BLaER1 (cell line): ENCODE data around the gene SGMS1.

Experiments used
- H3K27ac ChIP-seq: shearing (Covaris generic); formaldehyde crosslinking; 2 replicates; pipeline ENCODE4 v1.8.1; 2022
- H3K27me3 ChIP-seq: shearing (Covaris generic); formaldehyde crosslinking; 2 replicates; pipeline ENCODE4 v1.8.1; 2022
- H3K36me3 ChIP-seq: shearing (Covaris generic); formaldehyde crosslinking; 2 replicates; pipeline ENCODE4 v1.8.1; 2022
- H3K4me1 ChIP-seq: shearing (Covaris generic); formaldehyde crosslinking; 2 replicates; pipeline ENCODE4 v1.8.1; 2022
- H3K4me2 ChIP-seq: shearing (Covaris generic); formaldehyde crosslinking; 2 replicates; pipeline ENCODE4 v1.8.1; 2022
- H3K4me3 ChIP-seq: shearing (Covaris generic); formaldehyde crosslinking; 2 replicates; pipeline ENCODE4 v1.8.1; 2022
- H3K9ac ChIP-seq: shearing (Covaris generic); formaldehyde crosslinking; 2 replicates; pipeline ENCODE4 v1.8.1; 2022
- H3K9me3 ChIP-seq: shearing (Covaris generic); formaldehyde crosslinking; 2 replicates; pipeline ENCODE4 v1.8.1; 2022
- H4K20me1 ChIP-seq: shearing (Covaris generic); formaldehyde crosslinking; 2 replicates; pipeline ENCODE4 v1.8.1; 2022
- Cebpa-rat ChIP-seq: shearing (Covaris generic); IDR thresholded peaks from 2 replicates; pipeline ENCODE4 v1.8.1; 2022

Gene SGMS1

GRCh38 chr10:50561816-50562215, 61.9 kb downstream of the SGMS1 start:
- H3K9ac ChIP-seq, result no peak overlapping the region
- H3K4me3 ChIP-seq, result no peak overlapping the region
- no peaks in the 10 kb centered on the region for H3K9me3 ChIP-seq
- no peaks in the 10 kb centered on the region for H3K27me3 ChIP-seq
- peaks cover 9% of the 10 kb centered on the region for H3K4me1 ChIP-seq
- H3K36me3 ChIP-seq, result no peaks in the 10 kb centered on the region
- H3K27ac ChIP-seq, result no peak overlapping the region
- no peak for TF ChIP-seq Cebpa-rat
- H4K20me1 ChIP-seq, result 0 out of 2 replicates have a peak, but pooled peaks cover 5% of the 10 kb centered on the region
- H3K4me2 ChIP-seq, result no peak overlapping the region

- TF ChIP-seq Cebpa-rat, result no peak
Observed at GRCh38 chr10:50561266-50561665, 62.5 kb downstream of the SGMS1 start.

GRCh38 chr10:50560370-50560769, 63.4 kb downstream of the SGMS1 start:
- no peak overlapping the region for H3K4me2 ChIP-seq
- no peak for TF ChIP-seq Cebpa-rat
- peaks cover 24% of the 10 kb centered on the region for H3K4me1 ChIP-seq
- H3K27me3 ChIP-seq, result no peaks in the 10 kb centered on the region
- no peak overlapping the region for H3K9ac ChIP-seq
- H3K9me3 ChIP-seq, result no peaks in the 10 kb centered on the region
- no peaks in the 10 kb centered on the region for H3K36me3 ChIP-seq
- no peak overlapping the region for H3K27ac ChIP-seq
- H4K20me1 ChIP-seq, result 0 out of 2 replicates have a peak, but pooled peaks cover 6% of the 10 kb centered on the region
- H3K4me3 ChIP-seq, result no peak overlapping the region

More at GRCh38 chr10:50561266-50561665, 62.5 kb downstream of the SGMS1 start:
- Histone ChIP-seq H3K9ac (no peak overlapping the region), H3K27ac (no peak overlapping the region), H3K36me3 (no peaks in the 10 kb centered on the region), H3K4me2 (no peak overlapping the region), H4K20me1 (0 out of 2 replicates have a peak, but pooled peaks cover 6% of the 10 kb centered on the region), H3K9me3 (no peaks in the 10 kb centered on the region), H3K4me1 (peaks cover 15% of the 10 kb centered on the region), H3K4me3 (no peak overlapping the region), H3K27me3 (no peaks in the 10 kb centered on the region)

GRCh38 chr10:50558371-50558770, 65.4 kb downstream of the SGMS1 start:
- 0 out of 2 replicates have a peak, but pooled peaks cover 6% of the 10 kb centered on the region for H4K20me1 ChIP-seq
- no peaks in the 10 kb centered on the region for H3K36me3 ChIP-seq
- no peak overlapping the region for H3K4me2 ChIP-seq
- H3K27ac ChIP-seq, result no peak overlapping the region
- no peaks in the 10 kb centered on the region for H3K9me3 ChIP-seq
- no peak for TF ChIP-seq Cebpa-rat
- no peaks in the 10 kb centered on the region for H3K27me3 ChIP-seq
- peaks cover 44% of the 10 kb centered on the region for H3K4me1 ChIP-seq
- no peak overlapping the region for H3K9ac ChIP-seq
- H3K4me3 ChIP-seq, result no peak overlapping the region

DNA sequence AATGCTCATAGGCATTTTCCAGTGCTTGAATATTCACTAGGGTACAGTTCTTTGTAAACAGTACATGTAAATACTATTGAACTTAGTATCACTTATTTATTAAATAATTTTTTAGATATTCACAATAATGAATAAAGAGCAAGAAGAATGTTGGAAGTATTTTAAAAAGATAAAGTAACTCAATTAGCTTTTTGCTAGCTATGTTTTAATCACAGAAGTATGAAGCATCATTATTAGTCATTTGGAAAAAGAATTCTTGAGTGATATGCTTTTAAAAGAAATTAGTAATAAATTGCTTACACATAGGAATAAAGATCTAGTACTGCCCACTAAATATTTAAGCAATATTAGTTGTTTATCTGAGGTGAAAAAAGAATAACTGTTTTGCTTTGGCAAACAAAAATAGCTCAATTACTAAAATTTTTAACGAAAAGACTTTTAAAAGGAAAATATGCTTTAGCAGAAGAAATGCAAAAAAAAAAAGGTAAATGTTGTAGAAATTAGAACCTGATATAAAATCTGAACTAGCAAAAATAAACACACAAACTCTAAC, 66.5 kb downstream of the SGMS1 start:
- no peak overlapping the region for H3K4me2 ChIP-seq
- H3K4me1 ChIP-seq, result peaks cover 54% of the 10 kb centered on the region

GRCh38 chr10:50556237-50557120, 67.3 kb downstream of the SGMS1 start:
- no peaks in the 10 kb centered on the region for H3K27me3 ChIP-seq
- H3K4me3 ChIP-seq, result no peak overlapping the region
- peak overlapping the region; percentile 79 for H3K4me2 ChIP-seq
- H3K36me3 ChIP-seq, result no peaks in the 10 kb centered on the region
- 0 out of 2 replicates have a peak, but pooled peaks cover 6% of the 10 kb centered on the region for H4K20me1 ChIP-seq
- H3K9me3 ChIP-seq, result no peaks in the 10 kb centered on the region
- peak overlapping the region; percentile 62 for H3K27ac ChIP-seq
- 0 out of 2 replicates have a peak overlapping the region, but pooled peaks have one; percentile 48 for H3K9ac ChIP-seq
- H3K4me1 ChIP-seq, result peaks cover 54% of the 10 kb centered on the region
- no peak for TF ChIP-seq Cebpa-rat

More for the DNA sequence above, 66.5 kb downstream of the SGMS1 start:
- H3K36me3 ChIP-seq, result no peaks in the 10 kb centered on the region
- no peaks in the 10 kb centered on the region for H3K27me3 ChIP-seq
- H3K4me3 ChIP-seq, result no peak overlapping the region
- H3K27ac ChIP-seq, result no peak overlapping the region
- H3K9ac ChIP-seq, result no peak overlapping the region
- TF ChIP-seq Cebpa-rat, result no peak
- H4K20me1 ChIP-seq, result 0 out of 2 replicates have a peak, but pooled peaks cover 6% of the 10 kb centered on the region
- no peaks in the 10 kb centered on the region for H3K9me3 ChIP-seq

DNA sequence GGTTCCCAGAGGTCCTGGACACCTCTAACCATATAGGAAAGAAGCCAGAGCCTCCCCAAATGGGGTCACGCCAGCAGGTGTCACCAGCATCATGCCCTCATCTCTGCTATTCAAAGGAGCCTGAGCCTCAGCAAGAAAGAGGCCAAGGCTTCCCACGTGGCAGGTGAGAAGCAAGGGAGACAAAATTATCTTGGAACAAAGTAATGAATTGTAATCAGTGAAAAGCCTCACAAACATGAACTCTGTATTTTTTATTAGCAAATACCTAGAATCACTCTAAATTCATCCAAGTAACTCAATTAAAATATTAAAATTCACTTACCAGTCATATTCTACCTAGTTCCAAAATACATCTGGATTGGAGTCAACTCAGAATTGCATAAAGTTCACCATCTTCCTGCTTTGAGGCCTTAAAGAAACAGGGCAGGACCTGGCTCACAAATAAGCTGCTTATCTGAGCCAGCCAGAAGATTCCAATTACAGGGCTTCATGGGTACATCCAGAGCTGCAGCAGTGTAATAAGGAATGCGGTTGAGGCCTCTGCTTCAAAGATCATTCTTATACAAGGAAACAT, 68.7 kb downstream of the SGMS1 start:
- no peaks in the 10 kb centered on the region for H3K27me3 ChIP-seq
- peak overlapping the region; percentile 62 for H3K27ac ChIP-seq
- TF ChIP-seq Cebpa-rat, result no peak

DNA sequence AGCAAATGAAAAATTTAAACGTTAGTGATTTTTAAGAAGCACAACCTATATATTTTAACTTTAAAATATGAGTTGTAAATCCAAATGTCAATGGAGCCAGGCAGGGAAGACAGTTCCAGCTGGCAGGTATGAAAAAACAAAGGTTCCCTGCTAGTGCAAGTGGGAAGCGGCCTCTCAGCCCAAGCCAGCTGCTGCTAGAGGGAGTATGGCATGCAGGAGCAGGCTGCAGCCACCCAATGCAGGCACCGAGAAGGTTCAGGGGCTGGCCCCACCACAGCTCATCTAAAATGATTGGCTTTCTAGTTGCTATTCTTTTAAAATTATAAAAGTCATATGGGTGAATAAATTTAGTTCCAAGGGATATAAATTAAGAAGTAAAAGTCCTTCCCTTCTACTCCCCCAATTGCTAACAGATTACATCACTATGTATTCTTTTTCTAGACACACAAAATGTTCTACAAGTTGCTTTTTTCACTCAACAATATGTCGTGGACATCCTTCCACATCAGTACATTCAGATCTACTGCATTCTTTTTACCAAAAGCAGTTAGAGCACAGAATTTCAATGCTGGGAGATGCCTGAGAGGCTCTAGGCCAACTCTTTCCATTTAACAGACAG, 69.3 kb downstream of the SGMS1 start:
- Histone ChIP-seq H3K27me3 (no peaks in the 10 kb centered on the region), H3K4me2 (peak overlapping the region; percentile 79), H3K36me3 (no peaks in the 10 kb centered on the region), H4K20me1 (0 out of 2 replicates have a peak, but pooled peaks cover 6% of the 10 kb centered on the region), H3K9ac (no peak overlapping the region), H3K27ac (peak overlapping the region; percentile 62; the same call in 1 of the 2 replicates), H3K4me1 (peaks cover 51% of the 10 kb centered on the region), H3K9me3 (peaks cover under 1% of the 10 kb centered on the region; the same call in 1 of the 2 replicates), H3K4me3 (0 out of 2 replicates have a peak overlapping the region, but pooled peaks have one; percentile 43)
- TF ChIP-seq Cebpa-rat, result no peak

More for the DNA sequence above, 68.7 kb downstream of the SGMS1 start:
- Histone ChIP-seq H3K4me1 (peaks cover 54% of the 10 kb centered on the region), H4K20me1 (0 out of 2 replicates have a peak, but pooled peaks cover 6% of the 10 kb centered on the region), H3K4me3 (peak overlapping the region; percentile 43), H3K36me3 (no peaks in the 10 kb centered on the region), H3K9ac (peak overlapping the region; percentile 48), H3K9me3 (no peaks in the 10 kb centered on the region), H3K4me2 (peak overlapping the region; percentile 79)
